Esophagus squamous epithelium (tissue), 4 donors: ENCODE measurements around the gene CIT.

ENCODE experiments used
- POLR2A ChIP-seq, 4 donors: fragments of 450-650 bp; IDR thresholded peaks; one replicate each; pipeline ENCODE4 v1.6.1; 2017; ENCODE audit warnings: antibody characterized with exemption in 4 of 4, mild to moderate bottlenecking in 4 of 4, moderate library complexity in 3 of 4
- TF ChIP-seq, protein P1 (sequence below), 6 experiments: fragments of 450-650 bp in 4 of 6; fragments of 200-600 bp in 2 of 6; sonication (generic) in 2 of 6; IDR thresholded peaks; one replicate each; pipeline ENCODE4 v1.5.1; 2016 to 2019; ENCODE audit warnings: antibody characterized with exemption in 6 of 6, mild to moderate bottlenecking in 4 of 6, moderate library complexity in 4 of 6

GRCh38 chr12:119642986-119643385 is 234.1 kb downstream of the CIT start:
- TF ChIP-seq, protein P1, sequence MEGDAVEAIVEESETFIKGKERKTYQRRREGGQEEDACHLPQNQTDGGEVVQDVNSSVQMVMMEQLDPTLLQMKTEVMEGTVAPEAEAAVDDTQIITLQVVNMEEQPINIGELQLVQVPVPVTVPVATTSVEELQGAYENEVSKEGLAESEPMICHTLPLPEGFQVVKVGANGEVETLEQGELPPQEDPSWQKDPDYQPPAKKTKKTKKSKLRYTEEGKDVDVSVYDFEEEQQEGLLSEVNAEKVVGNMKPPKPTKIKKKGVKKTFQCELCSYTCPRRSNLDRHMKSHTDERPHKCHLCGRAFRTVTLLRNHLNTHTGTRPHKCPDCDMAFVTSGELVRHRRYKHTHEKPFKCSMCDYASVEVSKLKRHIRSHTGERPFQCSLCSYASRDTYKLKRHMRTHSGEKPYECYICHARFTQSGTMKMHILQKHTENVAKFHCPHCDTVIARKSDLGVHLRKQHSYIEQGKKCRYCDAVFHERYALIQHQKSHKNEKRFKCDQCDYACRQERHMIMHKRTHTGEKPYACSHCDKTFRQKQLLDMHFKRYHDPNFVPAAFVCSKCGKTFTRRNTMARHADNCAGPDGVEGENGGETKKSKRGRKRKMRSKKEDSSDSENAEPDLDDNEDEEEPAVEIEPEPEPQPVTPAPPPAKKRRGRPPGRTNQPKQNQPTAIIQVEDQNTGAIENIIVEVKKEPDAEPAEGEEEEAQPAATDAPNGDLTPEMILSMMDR (IDR thresholded peaks at IDR 0.05), result no peak
- no peak for TF ChIP-seq POLR2A (IDR thresholded peaks at IDR 0.05)
